ENCODE measurements around the gene ICE1.

The ICE1 gene

GRCh38 chr5:5521029-5521428 is 98.6 kb downstream of the ICE1 start:
- TF ChIP-seq POLR2AphosphoS5 (IDR thresholded peaks at IDR 0.05; ENCODE audit: low read depth, low read length) (no peak), FOXP2 (optimal IDR thresholded peaks at IDR 0.05; ENCODE audit: borderline replicate concordance, extremely low read depth, extremely low read length, insufficient read depth) (no peak), SIN3A (IDR thresholded peaks at IDR 0.05; ENCODE audit: borderline replicate concordance, insufficient read depth, low read length) (no peak), TAF1 (IDR thresholded peaks at IDR 0.05; ENCODE audit: borderline replicate concordance, insufficient read depth, low read length) (no peak), REST (IDR thresholded peaks at IDR 0.05; ENCODE audit: insufficient read depth in 1 of 2, low read depth in 2 of 2, low read length in 2 of 2) (no peak)

GRCh38 chr5:5521478-5521877 is 99.0 kb downstream of the ICE1 start:
- TF ChIP-seq SIN3A (IDR thresholded peaks at IDR 0.05; ENCODE audit: borderline replicate concordance, insufficient read depth, low read length) (no peak), REST (IDR thresholded peaks at IDR 0.05; ENCODE audit: insufficient read depth in 1 of 2, low read depth in 2 of 2, low read length in 2 of 2) (no peak), POLR2AphosphoS5 (IDR thresholded peaks at IDR 0.05; ENCODE audit: low read depth, low read length) (no peak), FOXP2 (optimal IDR thresholded peaks at IDR 0.05; ENCODE audit: borderline replicate concordance, extremely low read depth, extremely low read length, insufficient read depth) (no peak), TAF1 (IDR thresholded peaks at IDR 0.05; ENCODE audit: borderline replicate concordance, insufficient read depth, low read length) (no peak)

- no peak for TF ChIP-seq REST (IDR thresholded peaks at IDR 0.05; ENCODE audit: insufficient read depth in 1 of 2, low read depth in 2 of 2, low read length in 2 of 2)
- no peak for TF ChIP-seq SIN3A (IDR thresholded peaks at IDR 0.05; ENCODE audit: borderline replicate concordance, insufficient read depth, low read length)
- no peak for TF ChIP-seq POLR2AphosphoS5 (IDR thresholded peaks at IDR 0.05; ENCODE audit: low read depth, low read length)
- no peak for TF ChIP-seq FOXP2 (optimal IDR thresholded peaks at IDR 0.05; ENCODE audit: borderline replicate concordance, extremely low read depth, extremely low read length, insufficient read depth)
- TF ChIP-seq TAF1 (IDR thresholded peaks at IDR 0.05; ENCODE audit: borderline replicate concordance, insufficient read depth, low read length): no peak
Measured at GRCh38 chr5:5522336-5522735, 99.9 kb downstream of the ICE1 start.

- TF ChIP-seq SIN3A (IDR thresholded peaks at IDR 0.05; ENCODE audit: borderline replicate concordance, insufficient read depth, low read length) (no peak), TAF1 (IDR thresholded peaks at IDR 0.05; ENCODE audit: borderline replicate concordance, insufficient read depth, low read length) (no peak), FOXP2 (optimal IDR thresholded peaks at IDR 0.05; ENCODE audit: borderline replicate concordance, extremely low read depth, extremely low read length, insufficient read depth) (no peak), POLR2AphosphoS5 (IDR thresholded peaks at IDR 0.05; ENCODE audit: low read depth, low read length) (no peak), REST (IDR thresholded peaks at IDR 0.05; ENCODE audit: insufficient read depth in 1 of 2, low read depth in 2 of 2, low read length in 2 of 2) (no peak)
Measured at GRCh38 chr5:5523066-5523505, 100.6 kb downstream of the ICE1 start.

- TF ChIP-seq TAF1 (IDR thresholded peaks at IDR 0.05; ENCODE audit: borderline replicate concordance, insufficient read depth, low read length) (no peak), FOXP2 (optimal IDR thresholded peaks at IDR 0.05; ENCODE audit: borderline replicate concordance, extremely low read depth, extremely low read length, insufficient read depth) (no peak), REST (IDR thresholded peaks at IDR 0.05; ENCODE audit: insufficient read depth in 1 of 2, low read depth in 2 of 2, low read length in 2 of 2) (no peak), POLR2AphosphoS5 (IDR thresholded peaks at IDR 0.05; ENCODE audit: low read depth, low read length) (no peak), SIN3A (IDR thresholded peaks at IDR 0.05; ENCODE audit: borderline replicate concordance, insufficient read depth, low read length) (no peak)
Measured at GRCh38 chr5:5524327-5524726, 101.8 kb downstream of the ICE1 start.
